GM21526 (cell line): ENCODE measurements around the gene NRP1.

Source experiments
- ATAC-seq: cut with Tn5 transposase; IDR thresholded peaks from one replicate; pipeline ENCODE4 v1.9.1; 2021; ENCODE audit warnings: moderate library complexity; ENCODE audit not compliant: unreplicated experiment, low FRiP score

NRP1 gene

DNA sequence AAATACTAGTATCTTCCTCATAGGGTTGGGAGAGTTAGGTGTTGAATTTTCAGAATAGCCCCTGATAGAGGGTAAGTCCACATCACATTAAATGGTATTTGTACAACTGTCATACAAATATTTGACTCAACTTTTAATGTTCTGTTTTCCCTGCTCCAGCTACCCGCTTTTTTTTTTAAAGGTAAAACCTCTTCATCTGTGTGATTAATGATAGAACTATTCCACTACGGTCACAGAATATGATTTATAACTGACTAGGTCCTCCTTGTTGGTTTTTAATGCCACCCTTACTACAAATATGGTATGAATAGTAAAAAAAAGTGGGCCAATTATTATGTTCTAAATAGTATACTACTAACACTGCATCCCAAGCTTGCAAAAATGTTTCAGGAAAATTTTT is 15.6 kb upstream of the NRP1 start:
- no peak for ATAC-seq

DNA sequence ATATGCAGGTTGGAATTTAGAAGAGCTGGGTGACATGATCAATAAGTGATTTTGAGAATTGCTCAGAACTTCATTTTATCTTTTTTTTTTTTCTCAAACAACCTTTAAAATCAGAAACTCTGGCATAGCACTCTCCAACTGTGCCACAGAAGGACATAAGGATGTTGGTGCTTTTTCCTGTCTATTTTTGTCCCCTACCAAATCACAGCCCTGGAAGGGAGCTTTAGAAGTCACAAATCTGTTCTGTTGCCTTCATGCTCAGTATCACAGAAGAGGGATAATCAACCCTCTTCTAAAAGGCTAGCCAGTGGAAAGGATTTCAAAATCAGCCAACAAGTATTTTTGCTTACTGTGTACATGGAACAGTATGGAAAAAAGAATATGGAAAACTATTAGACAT is 14.8 kb upstream of the NRP1 start:
- no peak for ATAC-seq

DNA sequence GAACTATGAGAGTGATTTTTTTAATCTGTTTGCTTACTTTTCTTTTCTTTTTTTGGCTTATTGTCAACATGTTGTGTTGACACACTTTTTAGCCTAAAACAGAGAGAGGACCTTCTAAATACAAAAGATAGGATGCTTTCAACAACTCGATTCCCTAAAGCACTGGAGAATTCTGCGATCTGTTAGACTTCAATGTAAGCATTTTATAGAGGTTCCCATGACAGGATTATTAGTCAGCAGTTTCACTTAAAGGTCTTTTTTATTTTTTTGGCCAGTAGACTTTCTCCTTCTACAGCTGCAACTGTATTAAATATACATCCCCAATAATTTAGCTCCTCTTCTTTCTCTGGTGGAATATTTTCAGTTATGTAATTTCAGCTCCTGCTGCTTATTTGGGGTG is 12.7 kb upstream of the NRP1 start:
- ATAC-seq = no peak

DNA sequence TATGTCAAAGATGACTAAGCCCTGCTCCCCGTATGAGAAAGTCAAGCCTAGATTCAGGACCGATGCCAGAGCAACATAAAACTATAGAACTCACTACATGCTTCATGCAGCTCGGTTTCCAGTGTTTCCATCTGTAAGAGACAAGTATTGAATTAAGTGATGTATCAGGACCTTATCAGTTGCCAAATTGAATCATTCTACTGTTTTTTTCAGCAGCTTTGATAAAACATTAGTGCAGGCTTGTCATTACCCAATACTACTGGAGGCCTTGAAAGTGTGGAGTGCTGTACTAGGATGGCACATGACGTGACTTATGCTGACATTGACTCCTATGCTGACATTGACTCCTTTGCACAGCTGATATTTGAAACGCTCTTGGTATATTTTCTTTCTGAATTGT is 10.8 kb upstream of the NRP1 start:
- no peak for ATAC-seq

DNA sequence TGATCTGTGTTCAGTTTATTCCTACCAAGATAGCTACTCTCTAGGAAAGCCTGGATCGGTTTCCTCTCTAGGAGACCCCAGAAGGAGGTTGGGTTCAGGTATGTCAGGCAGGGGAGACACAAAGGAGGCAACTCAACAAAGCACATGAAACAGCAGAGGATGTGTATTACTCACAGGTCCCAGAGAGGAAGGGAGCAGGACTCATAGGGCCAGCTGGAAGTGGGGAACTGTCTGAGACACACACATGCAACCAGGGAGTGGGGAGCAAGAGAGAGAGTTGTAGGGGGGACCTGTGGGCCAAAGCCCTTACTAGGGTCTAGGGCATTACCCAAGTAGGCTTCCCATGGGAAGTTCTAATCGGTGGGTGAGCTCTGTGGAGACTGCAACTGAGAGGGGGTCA is 10.2 kb upstream of the NRP1 start:
- ATAC-seq = no peak

DNA sequence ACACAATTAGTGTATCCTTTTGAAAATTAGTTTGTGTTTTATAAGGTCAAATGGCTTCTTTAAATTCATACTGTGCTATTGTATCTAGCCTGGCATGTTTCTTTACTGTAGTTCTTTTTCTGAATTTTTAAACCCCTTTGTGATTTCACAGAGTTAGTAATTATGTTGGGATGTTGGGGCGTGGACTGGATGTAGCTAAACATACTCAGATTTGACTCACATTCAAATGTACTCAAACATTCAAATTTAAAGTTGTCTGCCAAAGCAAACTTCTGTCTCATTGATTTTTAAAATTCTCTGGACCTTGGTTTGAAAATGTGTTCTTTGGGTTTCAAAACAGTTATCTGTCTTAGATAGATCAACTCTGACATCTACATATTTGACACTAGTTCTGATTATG is 7.2 kb upstream of the NRP1 start:
- no peak for ATAC-seq

DNA sequence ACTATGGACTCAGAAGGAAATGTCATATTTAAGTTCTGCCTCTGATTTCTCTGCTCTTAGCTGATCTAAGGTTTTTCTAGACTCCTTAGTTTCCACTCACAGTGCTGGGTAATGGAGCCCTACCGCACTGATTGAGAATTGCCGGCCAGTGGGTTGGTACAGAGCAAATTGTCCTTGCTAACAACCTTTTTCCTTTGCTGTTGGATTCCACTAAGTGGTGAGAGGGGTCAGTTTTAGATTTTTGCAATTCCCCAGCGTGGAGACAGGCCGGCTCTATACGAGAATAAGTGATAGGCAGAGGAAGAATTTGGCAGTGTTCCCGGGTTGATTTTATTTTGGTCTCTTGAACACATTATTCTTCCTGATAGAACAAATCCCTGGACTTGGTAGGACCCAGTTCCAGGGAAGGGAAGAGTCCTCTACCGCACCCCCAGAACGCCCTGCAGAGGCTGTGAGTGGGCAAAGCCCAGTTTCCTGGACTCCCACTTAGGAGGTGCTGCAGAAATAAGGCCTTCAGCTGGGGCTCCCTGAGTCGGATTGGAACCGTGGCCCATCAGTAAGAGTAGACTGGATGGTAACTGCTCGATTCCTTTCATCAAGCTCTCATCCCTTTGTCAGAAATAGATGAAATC is 3.0 kb upstream of the NRP1 start:
- no peak for ATAC-seq

DNA sequence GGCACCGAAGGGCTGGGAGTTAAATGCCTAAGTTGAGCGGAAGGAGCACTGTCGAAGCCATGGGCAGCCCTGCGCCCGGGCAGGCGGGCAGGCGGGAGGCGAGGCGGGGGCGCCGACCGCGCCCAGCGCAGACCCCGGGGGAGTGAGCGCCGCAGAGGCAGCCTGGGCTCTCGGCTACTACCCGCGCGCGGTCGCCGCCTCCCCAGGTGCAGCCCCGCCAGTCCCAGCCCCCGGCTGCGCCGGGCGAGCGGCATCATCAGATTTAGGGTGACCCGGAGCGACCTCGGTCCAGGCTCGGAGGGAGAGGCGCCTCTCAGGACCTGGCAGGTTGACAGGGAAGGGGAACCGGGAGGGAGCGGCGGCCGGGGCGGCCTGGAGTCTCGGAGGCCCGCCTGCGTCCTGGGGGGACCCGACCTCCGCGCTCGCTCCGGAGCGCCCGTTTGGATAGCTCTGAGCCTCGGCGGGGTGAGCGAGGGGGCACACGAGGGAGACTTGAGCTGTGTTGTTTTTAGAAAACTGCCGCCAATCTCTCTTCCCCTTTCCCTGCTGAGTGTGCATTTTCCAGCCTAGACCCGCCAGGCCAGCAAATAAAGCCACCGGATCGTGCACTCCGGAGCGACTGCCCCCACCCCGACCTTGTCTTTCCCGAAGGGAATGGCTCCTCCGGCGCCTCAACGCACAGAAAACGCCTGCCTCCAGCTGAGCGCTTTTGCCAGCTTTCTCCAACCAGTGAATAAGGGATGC is 2.3 kb upstream of the NRP1 start:
- no peak for ATAC-seq

DNA sequence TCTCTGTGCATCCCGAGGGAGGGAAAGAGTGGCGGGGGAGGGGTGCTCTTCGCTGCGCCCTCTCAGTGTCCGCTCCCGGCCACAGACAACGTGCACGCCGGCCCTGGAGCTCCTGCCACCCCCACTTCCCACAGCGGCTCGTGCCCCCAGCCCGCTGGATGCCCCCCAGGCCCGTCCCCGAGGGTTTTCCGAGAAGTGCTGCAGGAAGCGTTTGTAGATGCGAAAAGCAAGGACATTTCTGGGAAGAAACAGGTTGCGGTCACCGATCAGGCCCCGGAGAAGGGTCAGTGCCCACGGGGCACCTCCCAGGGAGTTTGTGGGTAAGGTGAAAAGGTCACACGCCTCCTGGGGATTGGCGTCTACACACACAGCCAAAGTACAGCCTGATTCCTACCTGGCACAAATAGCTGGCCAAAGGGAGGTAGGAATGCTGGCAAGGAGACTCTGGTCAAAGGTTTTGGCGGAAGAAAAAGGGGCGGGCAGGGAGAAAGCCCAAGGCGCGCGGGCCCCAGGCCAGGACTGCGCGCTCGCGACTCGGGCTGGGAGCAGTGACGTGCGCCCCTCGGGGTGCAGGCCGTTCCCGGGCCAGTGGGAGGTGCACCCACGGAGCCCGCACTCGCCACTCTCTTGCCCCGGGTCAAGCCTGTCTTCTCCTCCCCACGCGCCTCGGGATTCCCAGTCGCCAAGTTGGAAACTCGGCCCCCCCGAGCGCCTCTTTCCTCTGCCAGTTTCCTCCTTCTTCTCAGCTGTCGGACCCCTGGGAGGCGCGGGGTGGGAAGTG is 1.5 kb upstream of the NRP1 start:
- ATAC-seq = no peak

DNA sequence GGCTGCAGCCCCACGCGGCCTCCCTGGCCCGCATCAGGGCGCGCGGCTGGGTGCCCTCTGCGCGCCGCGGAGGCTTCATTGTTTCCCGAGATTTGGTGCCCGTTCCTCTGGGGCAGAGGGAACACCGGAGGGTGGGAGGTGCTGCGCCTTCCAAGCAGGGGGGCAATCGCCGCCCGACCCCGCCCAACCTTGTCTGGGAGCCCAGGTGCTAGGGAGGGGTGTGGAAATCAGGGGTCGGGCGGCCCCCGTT is 1.0 kb upstream of the NRP1 start:
- ATAC-seq = no peak

DNA sequence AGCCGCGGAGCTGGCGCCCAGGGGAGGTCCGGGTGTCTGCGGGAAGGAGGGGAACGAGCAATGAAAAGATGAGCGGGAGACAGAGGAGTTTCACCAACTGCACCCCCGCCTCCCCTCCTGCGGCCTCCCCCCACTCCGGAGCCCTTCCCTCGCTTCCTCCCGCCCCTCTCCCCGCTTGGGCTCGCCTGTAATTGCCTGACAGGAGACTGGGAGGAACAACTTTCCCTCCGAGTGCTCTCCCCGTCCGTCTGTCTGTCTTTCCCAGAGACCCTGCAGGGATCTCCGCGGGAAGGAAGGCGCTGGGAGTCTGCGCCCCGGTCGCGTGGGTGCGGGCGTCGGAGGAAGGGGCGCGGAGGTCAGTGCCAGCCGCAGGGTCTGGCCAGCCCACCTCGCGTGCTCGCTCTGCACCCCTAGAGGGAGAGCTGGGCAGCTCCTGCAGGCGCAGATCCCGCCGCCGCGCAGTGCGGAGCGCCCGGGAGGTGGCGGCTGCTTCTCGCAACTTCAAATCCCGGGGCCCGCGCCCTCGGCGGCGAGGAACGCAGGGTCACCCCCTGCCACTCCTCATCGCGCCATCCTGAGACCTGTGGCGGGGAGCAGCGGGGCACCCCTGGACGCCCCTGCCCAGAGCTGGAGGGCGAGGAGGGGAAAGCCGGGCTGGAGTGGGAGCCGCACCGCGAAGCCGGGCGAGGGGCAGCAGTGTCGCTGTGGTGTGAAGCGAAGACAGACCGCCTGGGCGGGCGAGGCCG is 511 bp upstream of the NRP1 start:
- no peak for ATAC-seq

DNA sequence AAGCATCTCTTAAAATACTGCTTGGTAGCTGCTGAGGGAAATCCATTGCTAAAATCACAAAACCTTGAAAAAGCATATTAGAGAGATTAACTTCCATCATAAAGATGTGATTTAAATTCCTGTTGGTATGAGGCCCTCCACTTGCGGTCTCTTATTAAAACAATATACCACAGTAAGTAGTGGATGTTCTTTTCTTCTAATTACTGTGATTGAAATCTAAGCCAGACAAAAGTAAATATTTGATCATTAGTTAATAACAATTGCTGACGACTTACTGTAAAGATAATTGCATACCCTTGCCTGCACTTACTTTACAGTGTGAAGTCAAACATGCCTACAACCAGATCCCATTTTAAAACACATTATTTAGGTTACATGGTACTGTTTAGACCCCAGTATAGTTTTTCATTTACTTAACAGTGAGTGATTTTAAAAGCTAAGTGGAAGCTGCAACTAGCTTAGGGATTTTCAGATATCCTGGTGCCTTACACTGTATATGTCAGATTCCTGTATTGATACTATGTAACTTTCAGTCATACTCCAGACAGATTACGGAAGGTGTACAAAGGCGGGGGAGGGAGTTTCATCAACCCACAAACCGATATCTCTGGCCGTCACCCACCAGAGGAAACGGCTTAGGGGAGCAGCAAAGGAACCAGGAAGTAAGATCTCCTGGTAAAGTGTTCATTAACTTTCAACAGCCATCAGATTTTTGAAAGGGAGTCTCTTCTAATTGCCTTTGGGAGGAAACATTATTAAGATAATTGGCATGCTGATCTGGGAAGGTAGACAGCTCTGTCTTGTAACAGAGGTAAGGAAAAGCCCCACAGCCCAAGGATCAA is 986 bp downstream of the NRP1 start:
- no peak for ATAC-seq

DNA sequence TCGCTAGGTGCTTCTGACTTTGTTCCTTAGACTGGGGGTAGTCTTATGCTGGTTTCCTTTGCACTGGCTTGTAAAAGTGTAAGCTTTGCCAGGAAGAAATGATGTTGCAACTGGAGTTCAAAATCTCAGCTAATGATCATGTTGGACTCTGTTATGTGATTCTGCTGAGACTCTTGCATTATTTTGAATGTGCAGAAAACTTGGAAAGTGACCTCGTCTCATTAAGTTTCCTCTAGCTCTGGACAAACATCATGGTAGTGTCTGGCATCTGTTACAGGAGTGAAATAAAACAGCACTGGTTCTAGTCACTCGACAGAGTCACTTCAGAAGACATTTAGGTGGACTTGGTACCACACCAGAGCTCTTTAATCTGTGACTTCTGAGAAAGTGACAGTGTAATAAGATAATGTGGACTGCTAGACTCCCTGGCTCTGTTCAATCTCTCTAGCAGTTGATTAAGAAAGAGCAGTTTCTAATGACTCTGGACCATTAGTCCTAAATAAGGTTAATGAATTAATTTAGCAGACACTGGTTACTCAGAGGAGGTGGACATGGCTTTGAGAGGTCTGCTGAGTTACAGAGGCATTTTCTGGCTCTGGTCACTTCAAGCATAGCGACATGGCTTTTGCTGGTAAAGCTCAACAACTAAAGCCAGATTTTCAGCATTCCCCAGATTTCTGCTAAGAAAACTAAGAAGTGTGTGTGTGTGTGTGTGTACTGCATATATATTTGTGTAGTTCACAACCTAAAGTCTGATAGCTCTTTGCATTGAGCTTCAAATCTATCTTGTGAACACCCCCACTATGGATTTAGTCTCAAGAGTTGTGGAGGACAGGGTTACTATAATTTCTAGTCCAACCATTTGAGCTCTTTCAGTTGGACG is 2.0 kb downstream of the NRP1 start:
- ATAC-seq = no peak

DNA sequence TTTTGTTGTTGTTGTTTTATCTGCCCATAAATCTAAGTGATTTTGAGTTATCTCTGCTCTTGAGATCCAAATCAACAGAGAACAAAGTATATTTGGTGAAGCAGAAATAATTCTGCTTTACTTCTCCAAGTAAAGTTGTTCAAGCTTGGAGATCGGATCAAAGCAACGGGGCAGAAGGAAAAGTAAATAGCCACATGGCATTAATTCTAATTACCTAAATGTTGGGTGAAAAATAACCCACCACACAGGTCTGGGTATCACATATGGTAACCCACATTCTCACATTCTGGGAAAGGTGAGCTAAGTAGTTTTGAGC is 3.1 kb downstream of the NRP1 start:
- no peak for ATAC-seq

DNA sequence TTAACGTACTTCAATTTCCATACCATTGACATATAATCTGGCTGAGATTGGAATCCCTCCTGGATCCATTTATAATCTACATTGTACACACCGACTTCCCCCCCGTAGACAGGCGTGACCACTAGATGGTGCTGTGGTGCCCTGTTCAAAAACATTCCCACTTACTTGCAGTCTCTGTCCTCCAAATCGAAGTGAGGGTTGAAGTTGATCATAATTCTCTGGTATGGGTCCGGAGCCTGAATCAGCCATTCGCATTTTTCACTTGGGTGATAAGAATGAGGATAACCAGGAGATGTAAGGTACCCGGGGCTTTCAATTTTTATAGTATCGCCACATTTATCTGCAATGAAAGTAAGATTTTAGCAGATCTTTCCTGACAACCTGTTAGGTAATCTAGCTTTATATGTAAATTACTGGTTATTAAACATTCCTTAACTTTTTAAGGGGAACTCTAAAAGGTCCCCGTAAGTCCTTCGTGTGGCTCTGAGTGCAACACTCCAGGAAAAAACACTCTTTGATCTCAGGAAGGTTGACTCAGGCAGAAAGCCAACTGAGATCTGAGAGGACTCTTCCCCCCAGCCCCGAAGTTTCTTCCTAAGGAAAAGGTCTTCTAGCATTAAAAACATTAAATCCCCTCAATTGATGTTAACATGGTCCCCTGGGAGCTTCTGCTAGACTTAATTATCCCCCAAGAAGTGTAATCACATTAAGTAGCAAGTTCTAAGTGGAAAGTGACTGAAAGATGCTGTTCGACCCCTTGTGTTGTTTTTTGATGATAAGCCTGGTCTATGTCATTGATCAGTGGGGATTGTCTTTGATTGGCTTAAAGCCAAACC is 3.7 kb downstream of the NRP1 start:
- ATAC-seq = peak; percentile 69

DNA sequence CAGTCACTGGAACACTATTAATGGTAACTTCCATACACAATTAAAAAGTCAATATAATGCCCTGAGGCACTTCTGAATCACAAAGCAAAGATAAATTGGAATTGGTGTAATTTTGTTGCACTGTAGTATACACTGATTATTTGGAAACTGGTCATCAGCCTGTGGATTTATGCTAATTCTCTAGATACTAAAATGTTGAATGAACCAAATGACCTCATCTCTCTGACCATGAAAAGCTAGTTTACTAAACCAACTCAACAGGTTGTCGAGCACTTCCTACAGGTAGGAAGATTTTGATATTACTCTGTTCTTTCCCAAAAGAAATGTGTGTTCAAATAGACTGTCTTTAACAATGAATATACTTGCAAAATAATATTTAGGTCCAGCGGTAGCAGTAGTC is 5.3 kb downstream of the NRP1 start:
- ATAC-seq = no peak

DNA sequence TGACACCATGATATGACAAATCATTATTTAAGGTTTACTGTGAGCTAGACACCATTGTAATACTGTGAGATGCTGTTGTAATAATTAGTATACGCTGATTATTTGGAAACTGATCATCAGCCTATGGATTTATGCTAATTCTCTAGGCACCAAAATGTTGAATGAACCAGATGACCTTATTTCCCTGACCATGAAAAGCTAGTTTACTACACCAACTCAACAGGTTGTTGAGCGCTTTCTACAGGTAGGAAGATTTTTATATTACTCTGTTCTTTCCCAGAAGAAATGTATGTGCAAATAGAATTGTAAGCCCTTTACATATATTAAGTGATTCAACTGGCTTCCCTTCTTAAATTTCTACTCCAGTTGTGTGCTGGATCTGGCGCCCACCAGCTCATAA is 6.2 kb downstream of the NRP1 start:
- no peak for ATAC-seq

DNA sequence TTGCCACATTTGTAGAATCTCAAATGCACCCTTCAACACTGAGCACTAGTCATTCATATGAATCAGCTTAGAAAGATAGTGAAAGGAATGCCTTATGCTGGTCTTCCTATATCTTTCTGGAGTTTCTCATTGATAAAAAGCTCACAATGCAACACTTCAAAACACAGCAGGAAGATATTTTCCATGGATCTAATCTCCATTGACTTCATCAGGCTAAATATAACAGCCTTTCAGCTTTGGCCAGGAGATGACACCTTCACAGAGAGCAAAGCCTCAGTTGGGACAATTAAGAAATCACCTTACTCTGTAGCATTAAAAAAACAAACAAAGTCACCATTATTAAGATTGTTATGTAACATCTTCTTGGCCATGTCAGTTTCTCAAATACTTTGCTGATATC is 6.7 kb downstream of the NRP1 start:
- ATAC-seq = no peak

DNA sequence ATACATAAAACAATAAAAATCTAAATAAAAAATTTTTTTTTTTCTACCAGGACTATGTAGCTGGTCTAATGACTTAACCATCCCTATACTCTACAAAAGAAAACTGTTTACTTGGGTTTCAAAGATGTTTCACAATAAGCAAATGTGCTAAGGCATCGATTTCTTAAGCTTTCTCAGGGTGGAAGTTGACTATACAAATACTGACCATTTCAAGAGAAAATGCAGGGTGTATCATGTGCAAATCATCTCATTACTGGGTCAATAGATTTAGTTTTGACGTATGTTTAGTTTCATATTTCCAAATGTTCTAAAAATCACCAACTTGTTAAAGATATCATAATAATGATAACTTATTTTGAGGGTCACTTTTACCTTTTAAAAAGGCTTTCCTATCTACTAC is 7.5 kb downstream of the NRP1 start:
- ATAC-seq = no peak
